H9 (cell line): Measurements from ENCODE around the gene CCDC9B. TPM values are rescaled to one million over a fixed set of nuclear protein-coding genes. Genes with fewer than 3 reads are reported as not detected.
A peak's percentile ranks its signal among the peaks of the same experiment; 100 is the strongest.

ENCODE experiments used
- DNase-seq: peaks from one replicate; pipeline ENCODE4 v3.0.0-alpha.2; 2017
- H2AFZ ChIP-seq: one replicate; pipeline ENCODE4 v1.6.1; 2013; ENCODE audit warnings: mild to moderate bottlenecking, low read length, control low read depth, moderate library complexity
- H2AK5ac ChIP-seq: 2 replicates; pipeline ENCODE4 v1.6.1; 2013; ENCODE audit warnings: low read length, control low read depth, mixed read lengths; ENCODE audit not compliant: insufficient read length
- H2BK120ac ChIP-seq: one replicate; pipeline ENCODE4 v1.6.1; 2013; ENCODE audit warnings: low read depth, mild to moderate bottlenecking, low read length, control low read depth, inconsistent platforms; ENCODE audit not compliant: poor library complexity, severe bottlenecking
- H2BK12ac ChIP-seq: 2 replicates; pipeline ENCODE4 v1.6.1; 2013; ENCODE audit warnings: low read length, control low read depth, mixed read lengths, low read depth; ENCODE audit not compliant: insufficient read length
- H2BK15ac ChIP-seq: 2 replicates; pipeline ENCODE4 v1.6.1; 2013; ENCODE audit warnings: low read depth, low read length, control low read depth
- H2BK20ac ChIP-seq: one replicate; pipeline ENCODE4 v1.6.1; 2013; ENCODE audit warnings: low read depth, mild to moderate bottlenecking, low read length, control low read depth, inconsistent platforms; ENCODE audit not compliant: poor library complexity, severe bottlenecking
- H2BK5ac ChIP-seq: 2 replicates; pipeline ENCODE4 v1.6.1; 2013; ENCODE audit warnings: low read length, control low read depth, mixed read lengths; ENCODE audit not compliant: insufficient read length
- H3K14ac ChIP-seq: 2 replicates; pipeline ENCODE4 v1.6.1; 2013; ENCODE audit warnings: low read length, control low read depth; ENCODE audit not compliant: insufficient read depth
- H3K18ac ChIP-seq: 2 replicates; pipeline ENCODE4 v1.6.1; 2013; ENCODE audit warnings: low read depth, mild to moderate bottlenecking, mixed read lengths, low read length, control low read depth; ENCODE audit not compliant: insufficient read length
- H3K23ac ChIP-seq: 2 replicates; pipeline ENCODE4 v1.6.1; 2013; ENCODE audit warnings: low read length, control low read depth, mixed read lengths, low read depth; ENCODE audit not compliant: insufficient read length
- H3K23me2 ChIP-seq: 2 replicates; pipeline ENCODE4 v1.6.1; 2013; ENCODE audit warnings: low read depth, mild to moderate bottlenecking, mixed read lengths, low read length, control low read depth; ENCODE audit not compliant: insufficient read length, poor library complexity, severe bottlenecking
- H3K27ac ChIP-seq: 2 replicates; pipeline ENCODE4 v1.5.1; 2013; ENCODE audit warnings: low read length, control low read depth, mixed read lengths, low read depth; ENCODE audit not compliant: insufficient read length
- H3K27me3 ChIP-seq: 2 replicates; pipeline ENCODE4 v1.6.1; 2013; ENCODE audit warnings: low read length, control low read depth, inconsistent platforms; ENCODE audit not compliant: insufficient read depth
- H3K4ac ChIP-seq: 2 replicates; pipeline ENCODE4 v1.6.1; 2013; ENCODE audit warnings: low read depth, mild to moderate bottlenecking, control low read depth, inconsistent platforms, low read length, moderate library complexity
- H3K4me1 ChIP-seq: 2 replicates; pipeline ENCODE4 v1.6.1; 2013; ENCODE audit warnings: low read length, control low read depth, inconsistent platforms; ENCODE audit not compliant: insufficient read depth
- H3K4me2 ChIP-seq: 2 replicates; pipeline ENCODE4 v1.6.1; 2013; ENCODE audit warnings: low read length, control low read depth, mixed read lengths; ENCODE audit not compliant: insufficient read length, insufficient read depth
- H3K56ac ChIP-seq: 2 replicates; pipeline ENCODE4 v1.6.1; 2013; ENCODE audit warnings: low read depth, mild to moderate bottlenecking, mixed read lengths, low read length, control low read depth; ENCODE audit not compliant: insufficient read length
- H3K79me1 ChIP-seq: 2 replicates; pipeline ENCODE4 v1.6.1; 2013; ENCODE audit warnings: low read depth, mild to moderate bottlenecking, moderate library complexity, low read length, control low read depth, inconsistent platforms; ENCODE audit not compliant: insufficient read depth, poor library complexity, severe bottlenecking
- H3K79me2 ChIP-seq: 2 replicates; pipeline ENCODE4 v1.6.1; 2013; ENCODE audit warnings: low read length, control low read depth, inconsistent platforms; ENCODE audit not compliant: insufficient read depth
- H3K9ac ChIP-seq: 2 replicates; pipeline ENCODE4 v1.6.1; 2013; ENCODE audit warnings: low read length, control low read depth, mixed read lengths; ENCODE audit not compliant: insufficient read length; ENCODE audit errors: extremely low read depth
- H3K9me3 ChIP-seq: one replicate; pipeline ENCODE4 v1.6.1; 2013; ENCODE audit warnings: low read depth, low read length, inconsistent platforms; ENCODE audit not compliant: control insufficient read depth
- H3T11ph ChIP-seq: one replicate; pipeline ENCODE4 v1.6.1; 2013; ENCODE audit warnings: mild to moderate bottlenecking, low read length, control low read depth, inconsistent platforms
- H4K20me1 ChIP-seq: one replicate; pipeline ENCODE4 v1.6.1; 2013; ENCODE audit not compliant: control insufficient read depth, insufficient read length, insufficient read depth
- H4K5ac ChIP-seq: 2 replicates; pipeline ENCODE4 v1.6.1; 2013; ENCODE audit warnings: low read depth, mild to moderate bottlenecking, mixed read lengths, low read length, control low read depth; ENCODE audit not compliant: insufficient read length
- H4K8ac ChIP-seq: replicated peaks from 2 replicates; pipeline ENCODE4 v1.6.1; 2013; ENCODE audit warnings: low read length, control low read depth, mixed read lengths, low read depth; ENCODE audit not compliant: insufficient read length
- H4K91ac ChIP-seq: 2 replicates; pipeline ENCODE4 v1.6.1; 2013; ENCODE audit warnings: low read depth, mild to moderate bottlenecking, moderate library complexity, mixed read lengths, low read length, control low read depth; ENCODE audit not compliant: insufficient read length
- H3K27ac Mint-ChIP-seq, 3 experiments: 2 replicates in 2 of 3; 3 replicates in 1 of 3; pipeline ENCODE4 v1.8.0; 2020 to 2021; ENCODE audit warnings: mixed read lengths in 3 of 3, mild to moderate bottlenecking in 1 of 3, moderate library complexity in 1 of 3
- H3K27me3 Mint-ChIP-seq: 2 replicates; pipeline ENCODE4 v1.8.0; 2021; ENCODE audit warnings: low read depth, mild to moderate bottlenecking, moderate library complexity, mixed read lengths
- H3K36me3 Mint-ChIP-seq, 3 experiments: 2 replicates in 2 of 3; 3 replicates in 1 of 3; pipeline ENCODE4 v1.8.0; 2020 to 2021; ENCODE audit warnings: low read depth in 3 of 3, mixed read lengths in 3 of 3; ENCODE audit not compliant: insufficient read depth in 1 of 3
- H3K4me1 Mint-ChIP-seq, 2 experiments: 2 replicates each; pipeline ENCODE4 v1.8.0; 2020; ENCODE audit warnings: mixed read lengths in 2 of 2
- H3K4me3 Mint-ChIP-seq, 2 experiments: 2 replicates in 1 of 2; 3 replicates in 1 of 2; pipeline ENCODE4 v1.8.0; 2020 to 2021; ENCODE audit warnings: mild to moderate bottlenecking in 2 of 2, mixed read lengths in 2 of 2, moderate library complexity in 1 of 2
- H3K9me3 Mint-ChIP-seq, 2 experiments: 2 replicates in 1 of 2; 3 replicates in 1 of 2; pipeline ENCODE4 v1.8.0; 2020; ENCODE audit warnings: mild to moderate bottlenecking in 2 of 2, mixed read lengths in 2 of 2, moderate library complexity in 1 of 2
- CTCF ChIP-seq: fragments of 200-600 bp; sonication (generic); conservative IDR thresholded peaks from 3 replicates; pipeline ENCODE4 v1.8.0; 2021; ENCODE audit warnings: antibody characterized with exemption, mild to moderate bottlenecking
- WGBS: extraction: QIAGEN DNeasy Blood & Tissue Kit; methylation state at CpG from one replicate; pipeline ENCODE4 v1.1.7; 2013; ENCODE audit warnings: missing lambda C conversion rate, low lambda C conversion rate, mixed read lengths; ENCODE audit not compliant: insufficient read length; ENCODE audit errors: extremely low coverage; 5-methylcytosine and 5-hydroxymethylcytosine counted together
- total RNA-seq: library from RNA; stranded (reverse); gene quantifications from 2 replicates; pipeline ENCODE4 v1.2.1, GENCODE V29; 2021

CCDC9B gene
- total RNA-seq, 1 experiment from 2014 or later, result 0.48 TPM

GRCh38 chr15:40331026-40331425 lies 9.7 kb downstream of the CCDC9B start:
- no CpG with 5 or more reads among the region's 7 CpGs for WGBS
- Histone ChIP-seq H4K8ac (no peak overlapping the region), H2BK5ac (no peak overlapping the region), H3T11ph (no peak overlapping the region), H3K14ac (no peak overlapping the region), H3K4me1 (peaks cover 19% of the 10 kb centered on the region; the same call in 1 of the 2 replicates), H3K23ac (no peak overlapping the region), H3K79me1 (no peaks in the 10 kb centered on the region), H4K5ac (no peak overlapping the region), H3K4ac (no peak overlapping the region), H3K23me2 (no peaks in the 10 kb centered on the region), H3K79me2 (no peaks in the 10 kb centered on the region), H3K4me2 (no peak overlapping the region), H3K18ac (no peak overlapping the region), H2BK20ac (no peak overlapping the region), H2BK120ac (no peak overlapping the region), H4K20me1 (no peaks in the 10 kb centered on the region), H2AFZ (no peak overlapping the region), H3K27ac (no peak overlapping the region), H3K27me3 (no peaks in the 10 kb centered on the region), H2BK12ac (no peak overlapping the region), H2BK15ac (no peak overlapping the region), H3K56ac (no peak overlapping the region), H3K9me3 (no peaks in the 10 kb centered on the region), H2AK5ac (no peak overlapping the region), H3K9ac (no peak overlapping the region), H4K91ac (no peak overlapping the region)
- TF ChIP-seq CTCF, result no peak
- peak overlapping the region in 1 of 3 experiments; percentile 26; a peak in 1 of 7 replicates for H3K27ac Mint-ChIP-seq
- peaks cover 50 to 59% of the 10 kb centered on the region in 2 experiments for H3K4me1 Mint-ChIP-seq
- H3K27me3 Mint-ChIP-seq, result peaks cover 2% of the 10 kb centered on the region
- H3K9me3 Mint-ChIP-seq, result peaks cover 0 to 4% of the 10 kb centered on the region in 2 experiments; a peak in 1 of 5 replicates
- no peak overlapping the region for H3K4me3 Mint-ChIP-seq
- peaks cover 4 to 20% (median 9%) of the 10 kb centered on the region in 3 experiments; a peak in 6 of 7 replicates for H3K36me3 Mint-ChIP-seq
- no peak for DNase-seq
